Left lung (tissue), 10 donors: ENCODE results near the gene LRRC49. TPM values are rescaled to one million over a fixed set of nuclear protein-coding genes. Genes with fewer than 3 reads are reported as not detected.

ENCODE experiments used
- ATAC-seq: fragments of 200-7000 bp; cut with Tn5 transposase; one replicate; pipeline ENCODE4 v1.9.1; 2020; ENCODE audit warnings: moderate library complexity
- DNase-seq, 4 donors: peaks; one replicate each; pipeline ENCODE4 v3.0.0-alpha.2; 2013 to 2020
- H3K27ac ChIP-seq, 2 donors: fragments of 200-600 bp; sonication (generic) in 1 of 2; one replicate each; pipeline versions ENCODE4 v1.5.0 to v1.8.0; 2020 to 2021
- H3K27me3 ChIP-seq, 2 donors: fragments of 200-600 bp; sonication (generic) in 1 of 2; one replicate each; pipeline versions ENCODE4 v1.5.0 to v1.8.0; 2020 to 2021
- H3K36me3 ChIP-seq, 2 donors: fragments of 200-600 bp; sonication (generic) in 1 of 2; one replicate each; pipeline versions ENCODE4 v1.5.0 to v1.8.0; 2020 to 2021
- H3K4me1 ChIP-seq, 2 donors: fragments of 200-600 bp; one replicate each; pipeline ENCODE4 v1.8.0; 2021
- H3K4me3 ChIP-seq, 2 donors: fragments of 200-600 bp; sonication (generic) in 1 of 2; one replicate each; pipeline versions ENCODE4 v1.5.0 to v1.8.0; 2020 to 2021; ENCODE audit warnings: mild to moderate bottlenecking in 1 of 2
- H3K9me3 ChIP-seq, 2 donors: fragments of 200-600 bp; sonication (generic) in 1 of 2; one replicate each; pipeline versions ENCODE4 v1.5.0 to v1.8.0; 2020 to 2021
- CTCF ChIP-seq, 2 donors: fragments of 200-600 bp; sonication (generic) in 1 of 2; IDR thresholded peaks; one replicate each; pipeline versions ENCODE4 v1.5.0 to v1.8.0; 2021; ENCODE audit warnings: antibody characterized with exemption in 2 of 2
- intact Hi-C, 2 donors: fragments of 100-400 bp; cut with DNase I; formaldehyde crosslinking; loops; one replicate each; pipeline versions ENCODE4 v1.11.2 to v1.14.2; 2022
- polyA plus RNA-seq, 6 donors: library from polyadenylated mRNA; unstranded; fragments of 120-200 nt; gene quantifications; one replicate each; pipeline ENCODE4 v1.2.1, GENCODE V29; 2013; ENCODE audit not compliant: insufficient read length in 6 of 6
- total RNA-seq, 2 donors: library from RNA; stranded (reverse); fragmentation: NEBNext Ultra II Directional; extraction: Animal tissue kit (Norgen Biotek cat#: 25700); gene quantifications; one replicate each; pipeline ENCODE4 v1.2.1, GENCODE V29; 2021
- donor health status: DM: no; HTN: yes; CAD: no.
- donor health status: DM: no; HTN: no; CAD: no.

The LRRC49 gene
- total and polyA plus RNA-seq, 8 donors, result 4.2 to 24.1 (median 19.4) TPM

DNA sequence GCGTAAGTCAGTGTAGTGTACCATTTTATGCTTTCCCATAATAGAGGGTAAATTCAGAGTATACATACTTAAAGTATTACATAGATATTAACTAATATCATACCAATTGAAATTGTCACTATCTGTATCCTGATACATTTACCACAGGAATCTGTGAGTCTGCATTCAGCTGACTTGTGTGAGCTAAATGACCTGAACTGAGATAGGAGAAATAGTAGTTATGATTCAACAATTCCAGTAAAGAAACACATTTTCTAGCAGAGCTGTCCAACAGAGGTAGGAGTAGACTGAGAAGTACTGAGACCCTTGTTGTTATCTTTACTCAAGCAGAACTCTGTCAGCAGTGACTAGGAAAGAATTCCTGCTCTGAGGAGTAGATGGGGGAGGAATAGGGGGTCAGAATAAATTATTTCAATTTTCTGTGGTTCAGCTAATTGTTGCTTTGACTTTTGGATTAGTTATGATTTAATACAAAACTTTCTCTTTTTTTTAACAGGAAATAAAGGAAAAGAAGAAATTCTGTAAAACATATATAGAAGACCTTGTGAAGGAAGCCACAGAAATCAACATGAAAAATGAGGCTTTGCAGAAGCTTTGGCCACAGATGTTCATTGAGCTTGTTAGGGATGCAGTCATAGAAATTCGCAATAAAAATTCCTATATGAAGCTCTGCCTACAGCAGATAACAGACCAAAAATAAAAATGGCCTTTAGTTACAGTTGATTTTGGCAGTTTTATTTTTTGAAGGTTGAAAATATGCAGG, 156.5 kb downstream of the LRRC49 start:
- peak; percentile 43 for ATAC-seq
- H3K9me3 ChIP-seq, result no peaks in the 10 kb centered on the region
- peak overlapping the region in 1 of 2 donors; percentile 34 for H3K27ac ChIP-seq
- TF ChIP-seq CTCF (IDR thresholded peaks at IDR 0.05), result no peak
- DNase-seq, result no peak
- no peaks in the 10 kb centered on the region for H3K27me3 ChIP-seq
- intact Hi-C loops, result no loop called here
- no peaks in the 10 kb centered on the region for H3K36me3 ChIP-seq
- no peak overlapping the region for H3K4me3 ChIP-seq
- no peaks in the 10 kb centered on the region for H3K4me1 ChIP-seq

DNA sequence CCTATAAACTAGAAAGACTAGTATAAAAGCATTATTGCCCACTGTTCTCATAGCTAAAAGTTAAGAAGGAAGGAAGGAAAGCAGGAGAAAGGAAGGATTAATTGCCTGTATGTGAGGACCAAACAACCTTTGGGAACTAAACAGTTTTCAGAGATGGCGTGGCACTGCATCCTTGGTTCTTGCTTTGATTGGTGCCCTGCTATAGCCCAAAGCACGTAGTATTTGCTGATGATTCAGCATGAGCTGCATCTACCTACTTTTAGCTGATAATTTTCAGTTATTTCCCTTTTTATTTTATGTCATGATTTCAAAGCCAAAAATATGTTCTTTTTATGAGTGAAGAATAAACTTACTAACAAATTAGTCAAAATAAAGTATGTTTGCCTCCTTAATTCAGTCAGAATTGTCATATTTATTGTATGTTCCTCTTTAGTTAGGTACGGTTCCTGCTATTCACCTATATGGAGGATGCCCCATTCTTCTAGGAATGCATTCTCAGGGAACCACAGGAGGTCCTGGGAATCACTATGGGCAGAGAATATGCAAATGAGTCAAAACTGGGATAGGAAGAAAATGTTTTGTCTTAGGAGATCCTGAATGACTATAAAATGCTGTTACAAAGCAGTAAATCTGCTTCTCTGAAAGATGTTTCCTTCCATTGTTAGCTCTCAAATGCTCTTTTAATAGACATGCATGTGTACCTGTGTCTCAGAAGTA, 157.2 kb downstream of the LRRC49 start:
- peak overlapping the region in 1 of 2 donors; percentile 34 for H3K27ac ChIP-seq
- intact Hi-C loops, result no loop called here
- no peaks in the 10 kb centered on the region for H3K9me3 ChIP-seq
- H3K36me3 ChIP-seq, result no peaks in the 10 kb centered on the region
- no peaks in the 10 kb centered on the region for H3K4me1 ChIP-seq
- H3K27me3 ChIP-seq, result no peaks in the 10 kb centered on the region
- H3K4me3 ChIP-seq, result no peak overlapping the region
- ATAC-seq (no peak), DNase-seq (no peak)
- no peak for TF ChIP-seq CTCF (IDR thresholded peaks at IDR 0.05)

DNA sequence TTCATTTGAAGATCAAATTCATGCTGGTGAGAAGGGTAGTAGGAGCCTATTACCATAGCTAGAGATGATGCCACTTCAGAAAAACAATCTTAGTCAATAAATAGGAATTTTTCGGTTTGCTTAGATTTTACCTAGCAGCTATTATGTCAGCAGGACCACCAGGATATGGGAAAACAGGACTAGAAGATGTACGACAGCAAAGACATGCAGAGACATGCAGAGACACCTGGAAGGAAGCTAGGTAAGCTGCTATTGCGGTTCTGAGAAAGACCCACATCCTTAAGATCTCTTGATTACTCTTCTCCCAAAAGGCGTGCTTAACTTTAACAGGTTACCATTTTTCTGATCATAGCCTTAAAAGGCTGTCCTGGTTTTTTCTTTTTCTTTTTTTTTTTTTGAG, 157.8 kb downstream of the LRRC49 start:
- TF ChIP-seq CTCF (IDR thresholded peaks at IDR 0.05), result no peak
- no peak overlapping the region for H3K27ac ChIP-seq
- H3K27me3 ChIP-seq, result no peaks in the 10 kb centered on the region
- no peaks in the 10 kb centered on the region for H3K9me3 ChIP-seq
- no peak for DNase-seq
- H3K36me3 ChIP-seq, result no peaks in the 10 kb centered on the region
- ATAC-seq, result no peak
- intact Hi-C loops, result no loop called here
- H3K4me1 ChIP-seq, result no peaks in the 10 kb centered on the region
- no peak overlapping the region for H3K4me3 ChIP-seq

GRCh38 chr15:71051539-71051938, 158.9 kb downstream of the LRRC49 start:
- peak in 1 of 4 donors; percentile 55 for DNase-seq
- Histone ChIP-seq H3K27me3 (no peaks in the 10 kb centered on the region), H3K4me3 (no peak overlapping the region), H3K36me3 (no peaks in the 10 kb centered on the region), H3K9me3 (no peaks in the 10 kb centered on the region), H3K27ac (no peak overlapping the region), H3K4me1 (no peaks in the 10 kb centered on the region)
- peak; percentile 43 for ATAC-seq
- no peak for TF ChIP-seq CTCF (IDR thresholded peaks at IDR 0.05)
- intact Hi-C loops, result no loop called here

DNA sequence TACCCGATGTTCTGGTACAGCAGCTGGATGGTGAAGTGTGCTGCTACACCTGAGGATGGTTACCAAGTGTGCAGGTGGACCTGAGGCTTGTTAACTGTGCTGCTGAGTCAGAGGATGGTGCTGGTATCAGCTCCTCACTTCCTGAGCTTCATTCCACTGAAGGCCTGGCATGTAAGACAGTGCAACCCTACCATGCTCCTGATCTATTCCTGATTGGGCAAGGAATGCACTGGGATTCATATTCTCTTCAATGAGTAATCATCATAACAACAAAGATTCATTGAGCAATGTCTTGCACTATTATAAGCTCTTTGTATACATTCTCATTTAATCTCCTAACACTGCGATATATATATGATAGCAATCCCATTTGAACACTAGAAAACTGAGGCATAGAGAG, 159.7 kb downstream of the LRRC49 start:
- intact Hi-C loops, result no loop called here
- no peak for TF ChIP-seq CTCF (IDR thresholded peaks at IDR 0.05)
- H3K4me3 ChIP-seq, result no peak overlapping the region
- ATAC-seq, result no peak
- no peaks in the 10 kb centered on the region for H3K27me3 ChIP-seq
- H3K4me1 ChIP-seq, result no peaks in the 10 kb centered on the region
- no peaks in the 10 kb centered on the region for H3K9me3 ChIP-seq
- no peak overlapping the region for H3K27ac ChIP-seq
- H3K36me3 ChIP-seq, result no peaks in the 10 kb centered on the region
- DNase-seq, result no peak
